IPS-18c (cell line): ENCODE results near the gene CABLES2.
A peak's percentile ranks its signal among the peaks of the same experiment; 100 is the strongest.

Experiments used
- H3K4me3 ChIP-seq: 2 replicates; pipeline ENCODE4 v1.7.0; 2013; ENCODE audit warnings: low read depth, mild to moderate bottlenecking, low read length, moderate library complexity; ENCODE audit not compliant: insufficient read depth
- H3K9me3 ChIP-seq: one replicate; pipeline ENCODE4 v1.6.1; 2013; ENCODE audit warnings: mild to moderate bottlenecking, low read length, moderate library complexity; ENCODE audit not compliant: control insufficient read depth, insufficient read depth

Gene CABLES2

GRCh38 chr20:62362590-62362940, 44.5 kb downstream of the CABLES2 start:
- Histone ChIP-seq H3K4me3 (peak overlapping the region; percentile 9; the same call in 1 of the 2 replicates), H3K9me3 (no peaks in the 10 kb centered on the region)

- Histone ChIP-seq H3K4me3 (peak overlapping the region; percentile 20), H3K9me3 (no peaks in the 10 kb centered on the region)
Observed at GRCh38 chr20:62361799-62362589, 45.1 kb downstream of the CABLES2 start.

GRCh38 chr20:62360854-62361798, 46.0 kb downstream of the CABLES2 start:
- Histone ChIP-seq H3K9me3 (no peaks in the 10 kb centered on the region), H3K4me3 (peak overlapping the region; percentile 20; the same call in 1 of the 2 replicates)

GRCh38 chr20:62359491-62360121, 47.5 kb downstream of the CABLES2 start:
- H3K4me3 ChIP-seq: no peak overlapping the region
- no peaks in the 10 kb centered on the region for H3K9me3 ChIP-seq

- Histone ChIP-seq H3K4me3 (no peak overlapping the region), H3K9me3 (no peaks in the 10 kb centered on the region)
Observed at GRCh38 chr20:62359043-62359490, 48.0 kb downstream of the CABLES2 start.

GRCh38 chr20:62358171-62359042, 48.7 kb downstream of the CABLES2 start:
- no peak overlapping the region for H3K4me3 ChIP-seq
- H3K9me3 ChIP-seq: no peaks in the 10 kb centered on the region

GRCh38 chr20:62357681-62358080, 49.4 kb downstream of the CABLES2 start:
- H3K4me3 ChIP-seq: no peak overlapping the region

GRCh38 chr20:62357187-62357667, 49.9 kb downstream of the CABLES2 start:
- H3K4me3 ChIP-seq: no peak overlapping the region
- H3K9me3 ChIP-seq: no peaks in the 10 kb centered on the region

More at GRCh38 chr20:62357681-62358080, 49.4 kb downstream of the CABLES2 start:
- H3K9me3 ChIP-seq: no peaks in the 10 kb centered on the region

GRCh38 chr20:62356589-62357186, 50.4 kb downstream of the CABLES2 start:
- Histone ChIP-seq H3K9me3 (no peaks in the 10 kb centered on the region), H3K4me3 (no peak overlapping the region)

- no peaks in the 10 kb centered on the region for H3K9me3 ChIP-seq
- H3K4me3 ChIP-seq: no peak overlapping the region
Observed at GRCh38 chr20:62355878-62356588, 51.1 kb downstream of the CABLES2 start.

GRCh38 chr20:62355516-62355877, 51.6 kb downstream of the CABLES2 start:
- Histone ChIP-seq H3K9me3 (no peaks in the 10 kb centered on the region), H3K4me3 (0 out of 2 replicates have a peak overlapping the region, but pooled peaks have one; percentile 15)

GRCh38 chr20:62354811-62355341, 52.2 kb downstream of the CABLES2 start:
- H3K9me3 ChIP-seq: no peaks in the 10 kb centered on the region
- peak overlapping the region; percentile 15; the same call in 1 of the 2 replicates for H3K4me3 ChIP-seq

- Histone ChIP-seq H3K4me3 (no peak overlapping the region), H3K9me3 (no peaks in the 10 kb centered on the region)
Observed at GRCh38 chr20:62354031-62354808, 52.9 kb downstream of the CABLES2 start.

- no peak overlapping the region for H3K4me3 ChIP-seq
- H3K9me3 ChIP-seq: no peaks in the 10 kb centered on the region
Observed at GRCh38 chr20:62353289-62354030, 53.6 kb downstream of the CABLES2 start.
